GM23248 (cell line): Measurements from ENCODE around the gene IGFBP4.

Experiments
- EZH2 ChIP-seq: fragments of 200-600 bp; sonication (generic); IDR thresholded peaks from 2 replicates; pipeline ENCODE4 v1.6.1; 2018; ENCODE audit warnings: antibody characterized with exemption, mild to moderate bottlenecking; ENCODE audit not compliant: insufficient read depth, poor library complexity, severe bottlenecking
- EZH2phosphoT487 ChIP-seq: fragments of 200-600 bp; sonication (generic); IDR thresholded peaks from 2 replicates; pipeline ENCODE4 v1.6.1; 2018; ENCODE audit warnings: antibody characterized with exemption, moderate library complexity, mild to moderate bottlenecking, low read depth; ENCODE audit not compliant: insufficient read depth

DNA sequence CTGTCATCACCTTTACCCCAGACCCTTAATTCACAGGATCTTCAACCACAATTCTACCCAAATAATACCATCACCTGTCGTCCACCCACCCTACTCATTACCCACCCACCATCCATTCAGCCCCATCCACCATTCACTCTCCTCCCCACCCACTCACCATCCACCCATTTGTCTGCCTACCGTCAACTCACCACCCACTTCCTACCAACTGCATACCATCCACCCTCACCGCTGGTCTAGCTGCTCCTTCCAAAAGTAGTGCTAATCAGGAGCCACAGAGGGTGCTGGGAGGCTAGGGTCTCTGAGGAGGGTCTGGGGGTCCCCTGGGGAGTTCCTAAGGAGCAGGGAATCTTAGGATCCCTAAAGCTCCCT is 12.0 kb upstream of the IGFBP4 start:
- TF ChIP-seq EZH2phosphoT487 = no peak
- no peak for TF ChIP-seq EZH2
